Ishikawa (cell line): Measurements from ENCODE around the gene STK4.

ENCODE experiments used
- CEBPB ChIP-seq: IDR thresholded peaks from 2 replicates; pipeline ENCODE4 v1.6.1; 2012
- CREB1 ChIP-seq: IDR thresholded peaks from 2 replicates; pipeline ENCODE4 v1.6.1; 2012; ENCODE audit warnings: low read depth
- EGR1 ChIP-seq: IDR thresholded peaks from 2 replicates; pipeline ENCODE4 v1.6.1; 2012
- EP300 ChIP-seq: IDR thresholded peaks from 2 replicates; pipeline ENCODE4 v1.6.1; 2012; ENCODE audit warnings: borderline replicate concordance
- FOXM1 ChIP-seq: IDR thresholded peaks from 2 replicates; pipeline ENCODE4 v1.6.1; 2012; ENCODE audit warnings: low read depth, borderline replicate concordance
- NFIC ChIP-seq: IDR thresholded peaks from 2 replicates; pipeline ENCODE4 v1.6.1; 2012
- RAD21 ChIP-seq: IDR thresholded peaks from 2 replicates; pipeline ENCODE4 v1.6.1; 2012; ENCODE audit warnings: low read depth
- TAF1 ChIP-seq: IDR thresholded peaks from 2 replicates; pipeline ENCODE4 v1.6.1; 2012; ENCODE audit warnings: low read depth, mild to moderate bottlenecking
- TCF12 ChIP-seq: IDR thresholded peaks from 2 replicates; pipeline ENCODE4 v1.6.1; 2012; ENCODE audit warnings: low read depth
- TEAD4 ChIP-seq: IDR thresholded peaks from 2 replicates; pipeline ENCODE4 v1.6.1; 2012
- YY1 ChIP-seq: IDR thresholded peaks from 2 replicates; pipeline ENCODE4 v1.6.1; 2012; ENCODE audit warnings: low read depth
- ZBTB7A ChIP-seq: IDR thresholded peaks from 2 replicates; pipeline ENCODE4 v1.6.1; 2012; ENCODE audit warnings: low read depth
- TF ChIP-seq, protein P1 (sequence below): IDR thresholded peaks from 2 replicates; pipeline ENCODE4 v1.6.1; 2012
- TF ChIP-seq, protein P2 (sequence below): IDR thresholded peaks from 2 replicates; pipeline ENCODE4 v1.6.1; 2012
- TF ChIP-seq, protein P3 (sequence below): IDR thresholded peaks from 2 replicates; pipeline ENCODE4 v1.6.1; 2012; ENCODE audit warnings: low read depth, mild to moderate bottlenecking

Gene STK4

DNA sequence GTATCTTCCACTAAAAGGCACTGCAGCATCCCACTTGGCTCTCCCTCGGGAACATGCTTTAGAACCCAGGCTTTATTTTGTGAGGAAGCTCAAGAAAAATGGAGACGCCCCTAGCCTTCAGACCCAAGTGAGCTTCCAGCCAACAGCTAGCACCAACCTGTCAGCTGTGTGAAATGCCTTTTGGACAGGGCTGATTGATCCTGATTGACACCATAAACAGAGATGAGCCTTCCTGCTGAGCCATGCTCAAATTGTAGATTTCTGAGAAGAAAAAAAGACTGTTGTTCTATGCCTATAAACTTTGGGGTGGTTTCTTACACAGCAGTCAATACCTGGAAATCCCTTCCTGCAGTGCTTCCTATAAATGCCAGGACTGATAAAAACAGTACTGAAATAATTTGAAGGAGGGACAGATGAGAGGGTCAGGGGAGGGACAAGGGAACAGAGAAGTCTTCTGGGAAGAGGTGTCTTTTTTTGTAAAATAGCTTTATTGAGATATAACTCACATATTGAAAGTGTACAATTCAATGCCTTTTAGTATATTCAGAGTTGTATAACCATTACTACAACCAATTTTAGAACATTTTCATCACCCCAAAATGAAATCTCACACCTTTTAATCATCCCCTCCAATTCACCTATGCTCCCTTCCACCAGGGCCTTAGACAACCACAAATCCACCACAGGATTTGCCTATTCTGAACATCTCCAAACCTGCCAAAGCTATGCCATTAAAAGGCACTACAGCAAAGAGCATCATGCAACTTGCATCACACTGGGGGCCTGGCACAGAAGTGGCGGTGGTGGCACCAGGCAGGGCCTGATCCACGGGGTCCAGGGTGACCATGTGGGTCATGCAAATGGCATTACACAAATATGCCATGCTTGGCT is 2.7 kb upstream of the STK4 start:
- no peak for TF ChIP-seq NFIC

DNA sequence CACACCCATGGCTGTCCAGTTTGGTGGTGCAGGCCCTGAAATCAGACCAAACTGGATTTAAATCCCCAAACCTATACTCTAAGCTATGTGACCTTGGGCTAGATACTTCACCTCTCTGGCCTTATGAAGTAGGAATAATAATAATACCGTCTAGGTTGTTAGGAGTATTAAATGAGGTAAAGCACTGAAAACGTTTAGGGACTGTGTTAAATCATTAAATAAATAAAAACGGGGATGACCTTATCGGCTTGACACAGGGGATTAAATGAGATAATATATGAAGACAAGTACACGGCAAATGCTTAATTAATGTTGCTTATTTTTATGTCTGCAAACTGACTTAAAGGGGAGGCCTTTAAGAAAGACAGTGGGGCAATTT is 672 bp upstream of the STK4 start:
- no peak for TF ChIP-seq TEAD4
- TF ChIP-seq, protein P1, sequence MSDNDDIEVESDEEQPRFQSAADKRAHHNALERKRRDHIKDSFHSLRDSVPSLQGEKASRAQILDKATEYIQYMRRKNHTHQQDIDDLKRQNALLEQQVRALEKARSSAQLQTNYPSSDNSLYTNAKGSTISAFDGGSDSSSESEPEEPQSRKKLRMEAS, result no peak
- no peak for TF ChIP-seq CEBPB
- TF ChIP-seq NFIC, result no peak
- TF ChIP-seq YY1, result no peak
- TF ChIP-seq EGR1, result no peak
- TF ChIP-seq, protein P2, sequence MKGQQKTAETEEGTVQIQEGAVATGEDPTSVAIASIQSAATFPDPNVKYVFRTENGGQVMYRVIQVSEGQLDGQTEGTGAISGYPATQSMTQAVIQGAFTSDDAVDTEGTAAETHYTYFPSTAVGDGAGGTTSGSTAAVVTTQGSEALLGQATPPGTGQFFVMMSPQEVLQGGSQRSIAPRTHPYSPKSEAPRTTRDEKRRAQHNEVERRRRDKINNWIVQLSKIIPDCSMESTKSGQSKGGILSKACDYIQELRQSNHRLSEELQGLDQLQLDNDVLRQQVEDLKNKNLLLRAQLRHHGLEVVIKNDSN, result no peak
- no peak for TF ChIP-seq EP300
- TF ChIP-seq ZBTB7A, result no peak
- TF ChIP-seq TAF1, result no peak
- TF ChIP-seq RAD21, result no peak
- TF ChIP-seq CREB1, result no peak
- no peak for TF ChIP-seq TCF12

DNA sequence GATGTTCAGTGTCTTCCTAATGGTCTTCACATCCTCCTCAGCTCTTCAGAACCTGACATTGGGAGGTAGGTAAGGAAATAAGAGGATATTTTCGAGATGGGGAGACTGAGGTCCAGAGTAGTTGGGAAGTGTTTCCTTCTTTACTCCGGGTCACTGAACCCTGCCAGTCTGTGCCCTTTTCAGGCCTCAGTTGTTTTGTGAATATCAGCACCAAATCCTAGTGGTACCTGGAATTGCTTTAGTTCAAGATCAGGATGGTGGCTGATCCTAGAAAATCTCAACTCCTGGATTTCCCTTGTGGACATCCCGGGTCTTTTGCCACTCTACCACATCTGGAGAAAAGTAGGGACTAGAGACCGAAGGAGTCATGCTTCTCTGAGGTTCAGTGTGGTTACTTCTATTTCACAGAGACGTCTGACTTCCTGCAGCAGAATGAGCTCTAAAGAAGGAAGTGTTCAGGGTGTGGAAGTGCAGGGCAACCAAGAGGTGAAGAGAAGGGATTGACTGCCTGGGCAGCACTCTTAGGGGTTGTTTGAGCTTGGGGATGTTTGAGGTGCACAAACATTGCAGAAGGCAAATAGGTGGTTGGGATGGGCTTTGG is 995 bp downstream of the STK4 start:
- TF ChIP-seq, protein P1, result no peak
- TF ChIP-seq TAF1, result no peak
- no peak for TF ChIP-seq TEAD4
- no peak for TF ChIP-seq CREB1
- TF ChIP-seq, protein P3, sequence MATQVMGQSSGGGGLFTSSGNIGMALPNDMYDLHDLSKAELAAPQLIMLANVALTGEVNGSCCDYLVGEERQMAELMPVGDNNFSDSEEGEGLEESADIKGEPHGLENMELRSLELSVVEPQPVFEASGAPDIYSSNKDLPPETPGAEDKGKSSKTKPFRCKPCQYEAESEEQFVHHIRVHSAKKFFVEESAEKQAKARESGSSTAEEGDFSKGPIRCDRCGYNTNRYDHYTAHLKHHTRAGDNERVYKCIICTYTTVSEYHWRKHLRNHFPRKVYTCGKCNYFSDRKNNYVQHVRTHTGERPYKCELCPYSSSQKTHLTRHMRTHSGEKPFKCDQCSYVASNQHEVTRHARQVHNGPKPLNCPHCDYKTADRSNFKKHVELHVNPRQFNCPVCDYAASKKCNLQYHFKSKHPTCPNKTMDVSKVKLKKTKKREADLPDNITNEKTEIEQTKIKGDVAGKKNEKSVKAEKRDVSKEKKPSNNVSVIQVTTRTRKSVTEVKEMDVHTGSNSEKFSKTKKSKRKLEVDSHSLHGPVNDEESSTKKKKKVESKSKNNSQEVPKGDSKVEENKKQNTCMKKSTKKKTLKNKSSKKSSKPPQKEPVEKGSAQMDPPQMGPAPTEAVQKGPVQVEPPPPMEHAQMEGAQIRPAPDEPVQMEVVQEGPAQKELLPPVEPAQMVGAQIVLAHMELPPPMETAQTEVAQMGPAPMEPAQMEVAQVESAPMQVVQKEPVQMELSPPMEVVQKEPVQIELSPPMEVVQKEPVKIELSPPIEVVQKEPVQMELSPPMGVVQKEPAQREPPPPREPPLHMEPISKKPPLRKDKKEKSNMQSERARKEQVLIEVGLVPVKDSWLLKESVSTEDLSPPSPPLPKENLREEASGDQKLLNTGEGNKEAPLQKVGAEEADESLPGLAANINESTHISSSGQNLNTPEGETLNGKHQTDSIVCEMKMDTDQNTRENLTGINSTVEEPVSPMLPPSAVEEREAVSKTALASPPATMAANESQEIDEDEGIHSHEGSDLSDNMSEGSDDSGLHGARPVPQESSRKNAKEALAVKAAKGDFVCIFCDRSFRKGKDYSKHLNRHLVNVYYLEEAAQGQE, result no peak
- no peak for TF ChIP-seq CEBPB
- TF ChIP-seq RAD21, result no peak
- TF ChIP-seq, protein P2, result no peak
- TF ChIP-seq EGR1, result no peak
- TF ChIP-seq NFIC, result no peak
- TF ChIP-seq EP300, result no peak
- TF ChIP-seq YY1, result no peak
- TF ChIP-seq FOXM1, result no peak

DNA sequence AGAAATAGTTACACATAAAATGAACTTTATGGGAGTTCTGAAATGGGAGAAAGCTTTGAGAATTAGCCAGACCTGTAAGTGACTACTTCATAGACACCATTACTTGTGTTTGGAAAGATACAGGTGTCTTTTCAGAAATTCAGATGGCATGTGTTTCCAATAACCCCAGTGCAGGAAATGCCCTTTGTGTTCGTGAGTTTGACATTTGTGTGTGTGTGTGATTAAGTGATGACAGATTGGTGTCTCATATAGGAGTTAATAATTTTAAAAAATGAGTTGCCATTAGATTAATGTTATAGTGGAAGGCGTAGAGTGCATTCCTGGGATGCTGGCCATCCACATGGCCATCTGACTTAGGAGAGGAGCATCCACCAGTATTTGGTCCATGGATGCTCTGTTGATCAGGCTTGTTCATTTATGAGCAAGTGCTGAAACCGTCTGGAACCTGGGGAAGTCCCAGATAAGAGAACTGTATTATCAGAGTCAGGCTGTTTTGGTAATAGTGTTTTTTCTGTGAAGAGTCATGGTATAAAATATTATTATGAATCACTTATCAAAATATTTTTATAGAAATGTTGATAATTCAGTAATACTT is 3.1 kb downstream of the STK4 start:
- TF ChIP-seq TCF12, result no peak
- TF ChIP-seq, protein P1, result no peak
- no peak for TF ChIP-seq TEAD4

DNA sequence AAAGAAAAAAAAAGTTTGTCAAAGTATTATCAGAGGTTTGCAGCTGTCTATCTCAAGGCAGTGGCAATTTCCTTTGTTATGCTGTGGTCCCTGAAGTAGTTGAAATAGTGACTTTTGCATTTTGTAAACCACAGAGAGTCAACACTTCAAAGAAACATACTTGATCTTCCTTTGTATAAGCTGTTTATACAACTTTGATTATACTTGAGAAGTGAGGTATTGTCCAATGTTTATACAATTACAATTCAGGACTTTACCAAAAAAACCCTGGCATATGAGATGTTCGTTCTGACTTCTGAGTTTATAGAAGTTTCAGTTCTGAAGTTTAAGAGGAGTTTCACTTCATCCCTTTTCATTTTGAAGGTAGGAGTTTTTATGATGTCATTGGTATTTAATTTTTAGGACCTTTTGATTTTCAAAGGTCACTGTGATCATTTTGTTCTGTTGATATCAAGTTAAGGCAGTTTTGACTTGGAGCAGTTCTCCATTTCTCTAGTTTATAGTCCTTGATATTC is 4.0 kb downstream of the STK4 start:
- no peak for TF ChIP-seq ZBTB7A
- TF ChIP-seq, protein P3, result no peak
- no peak for TF ChIP-seq TAF1
- no peak for TF ChIP-seq CREB1
- no peak for TF ChIP-seq FOXM1
- TF ChIP-seq RAD21, result no peak
- TF ChIP-seq EGR1, result no peak
- no peak for TF ChIP-seq NFIC
- no peak for TF ChIP-seq TEAD4
- TF ChIP-seq TCF12, result no peak
- TF ChIP-seq, protein P1, result no peak
- no peak for TF ChIP-seq EP300
- no peak for TF ChIP-seq CEBPB
- TF ChIP-seq, protein P2, result no peak
